Activated naive CD4-positive, alpha-beta T cell treated with anti-CD3 and anti-CD28 coated beads, Interleukin-2, amount 10 ng/mL, durations not matched to agents 7 days and 5 days (primary cell): ENCODE measurements around the gene HMCN1.

ENCODE experiments used
- CTCF ChIA-PET: fragments of 350-600 bp; sonication (Branson Sonifier 250); formaldehyde crosslinking; loops from one replicate; lab custom pipeline; 2021; ENCODE audit warnings: antibody characterized with exemption; lab: Charles Lee
- DNase-seq: peaks from one replicate; pipeline ENCODE4 v3.0.0-alpha.2; 2020
- H3K27ac Mint-ChIP-seq: one replicate; pipeline ENCODE4 v1.8.0; 2021; ENCODE audit warnings: mild to moderate bottlenecking, moderate library complexity, mixed read lengths
- H3K27me3 Mint-ChIP-seq: one replicate; pipeline ENCODE4 v1.8.0; 2021; ENCODE audit warnings: mild to moderate bottlenecking, mixed read lengths
- H3K36me3 Mint-ChIP-seq: one replicate; pipeline ENCODE4 v1.8.0; 2021; ENCODE audit warnings: mixed read lengths
- H3K4me1 Mint-ChIP-seq: one replicate; pipeline ENCODE4 v1.8.0; 2021; ENCODE audit warnings: mixed read lengths
- H3K4me3 Mint-ChIP-seq: one replicate; pipeline ENCODE4 v1.8.0; 2021; ENCODE audit warnings: mild to moderate bottlenecking, moderate library complexity, mixed read lengths
- H3K9me3 Mint-ChIP-seq: one replicate; pipeline ENCODE4 v1.8.0; 2021; ENCODE audit warnings: mixed read lengths

The HMCN1 gene

GRCh38 chr1:185972096-185972850 is 238.1 kb downstream of the HMCN1 start:
- Mint-ChIP-seq H3K27me3 (no peaks in the 10 kb centered on the region), H3K4me1 (no peaks in the 10 kb centered on the region), H3K36me3 (no peaks in the 10 kb centered on the region), H3K9me3 (no peaks in the 10 kb centered on the region), H3K27ac (no peak overlapping the region), H3K4me3 (no peak overlapping the region)
- CTCF ChIA-PET: no interaction called here
- no peak for DNase-seq

- Mint-ChIP-seq H3K9me3 (no peaks in the 10 kb centered on the region), H3K27ac (no peak overlapping the region), H3K27me3 (no peaks in the 10 kb centered on the region), H3K4me1 (no peaks in the 10 kb centered on the region), H3K4me3 (no peak overlapping the region), H3K36me3 (no peaks in the 10 kb centered on the region)
- DNase-seq: no peak
- CTCF ChIA-PET: no interaction called here
These were observed 239.5 kb downstream of the HMCN1 start for GRCh38 chr1:185973645-185974044.

GRCh38 chr1:185974367-185975170 is 240.4 kb downstream of the HMCN1 start:
- Mint-ChIP-seq H3K27me3 (no peaks in the 10 kb centered on the region), H3K36me3 (no peaks in the 10 kb centered on the region), H3K4me3 (no peak overlapping the region), H3K27ac (no peak overlapping the region), H3K4me1 (no peaks in the 10 kb centered on the region), H3K9me3 (no peaks in the 10 kb centered on the region)
- DNase-seq: no peak
- CTCF ChIA-PET: no interaction called here

GRCh38 chr1:185980891-185981290 is 246.7 kb downstream of the HMCN1 start:
- Mint-ChIP-seq H3K4me3 (no peak overlapping the region), H3K36me3 (no peaks in the 10 kb centered on the region), H3K27me3 (no peaks in the 10 kb centered on the region), H3K9me3 (no peaks in the 10 kb centered on the region), H3K27ac (no peak overlapping the region), H3K4me1 (no peaks in the 10 kb centered on the region)
- CTCF ChIA-PET: no interaction called here
- no peak for DNase-seq

GRCh38 chr1:185984113-185984836 is 250.1 kb downstream of the HMCN1 start:
- DNase-seq: no peak
- Mint-ChIP-seq H3K4me1 (peaks cover 12% of the 10 kb centered on the region), H3K36me3 (no peaks in the 10 kb centered on the region), H3K27me3 (no peaks in the 10 kb centered on the region), H3K9me3 (no peaks in the 10 kb centered on the region), H3K4me3 (no peak overlapping the region), H3K27ac (no peak overlapping the region)
- CTCF ChIA-PET: interaction anchor here (0.7 kb wide), 1 partner anchor 25 kb away, joined by 3 read pairs; no protein-coding TSS in a partner anchor

- peaks cover 12% of the 10 kb centered on the region for H3K4me1 Mint-ChIP-seq
- H3K9me3 Mint-ChIP-seq: no peaks in the 10 kb centered on the region
- peak overlapping the region; percentile 51 for H3K4me3 Mint-ChIP-seq
- H3K36me3 Mint-ChIP-seq: no peaks in the 10 kb centered on the region
- DNase-seq: no peak
- CTCF ChIA-PET: no interaction called here
- peak overlapping the region; percentile 83 for H3K27ac Mint-ChIP-seq
- no peaks in the 10 kb centered on the region for H3K27me3 Mint-ChIP-seq
These were observed 253.6 kb downstream of the HMCN1 start for GRCh38 chr1:185987611-185988321.

GRCh38 chr1:185990565-185990964 is 256.4 kb downstream of the HMCN1 start:
- no peaks in the 10 kb centered on the region for H3K9me3 Mint-ChIP-seq

GRCh38 chr1:185991266-185991665 is 257.1 kb downstream of the HMCN1 start:
- no peaks in the 10 kb centered on the region for H3K9me3 Mint-ChIP-seq
- CTCF ChIA-PET: no interaction called here
- H3K27me3 Mint-ChIP-seq: no peaks in the 10 kb centered on the region
- DNase-seq: no peak
- H3K27ac Mint-ChIP-seq: no peak overlapping the region
- H3K4me1 Mint-ChIP-seq: peaks cover 12% of the 10 kb centered on the region
- H3K36me3 Mint-ChIP-seq: no peaks in the 10 kb centered on the region
- H3K4me3 Mint-ChIP-seq: no peak overlapping the region

More at GRCh38 chr1:185990565-185990964, 256.4 kb downstream of the HMCN1 start:
- H3K36me3 Mint-ChIP-seq: no peaks in the 10 kb centered on the region
- CTCF ChIA-PET: no interaction called here
- H3K4me3 Mint-ChIP-seq: no peak overlapping the region
- H3K27me3 Mint-ChIP-seq: no peaks in the 10 kb centered on the region
- peaks cover 12% of the 10 kb centered on the region for H3K4me1 Mint-ChIP-seq
- DNase-seq: no peak
- no peak overlapping the region for H3K27ac Mint-ChIP-seq

- CTCF ChIA-PET: no interaction called here
- no peak overlapping the region for H3K27ac Mint-ChIP-seq
- no peaks in the 10 kb centered on the region for H3K36me3 Mint-ChIP-seq
- no peak for DNase-seq
- H3K9me3 Mint-ChIP-seq: no peaks in the 10 kb centered on the region
- no peak overlapping the region for H3K4me3 Mint-ChIP-seq
- no peaks in the 10 kb centered on the region for H3K27me3 Mint-ChIP-seq
- H3K4me1 Mint-ChIP-seq: no peaks in the 10 kb centered on the region
These were observed 262.0 kb downstream of the HMCN1 start for GRCh38 chr1:185996211-185996610.

GRCh38 chr1:185998391-185998790 is 264.2 kb downstream of the HMCN1 start:
- DNase-seq: no peak
- no peaks in the 10 kb centered on the region for H3K36me3 Mint-ChIP-seq
- no peak overlapping the region for H3K27ac Mint-ChIP-seq
- no peaks in the 10 kb centered on the region for H3K9me3 Mint-ChIP-seq
- H3K4me1 Mint-ChIP-seq: no peaks in the 10 kb centered on the region
- CTCF ChIA-PET: no interaction called here
- no peak overlapping the region for H3K4me3 Mint-ChIP-seq
- no peaks in the 10 kb centered on the region for H3K27me3 Mint-ChIP-seq

- CTCF ChIA-PET: no interaction called here
- no peaks in the 10 kb centered on the region for H3K4me1 Mint-ChIP-seq
- DNase-seq: no peak
- H3K27ac Mint-ChIP-seq: no peak overlapping the region
- H3K27me3 Mint-ChIP-seq: no peaks in the 10 kb centered on the region
- no peaks in the 10 kb centered on the region for H3K9me3 Mint-ChIP-seq
- H3K36me3 Mint-ChIP-seq: no peaks in the 10 kb centered on the region
- H3K4me3 Mint-ChIP-seq: no peak overlapping the region
These were observed 268.2 kb downstream of the HMCN1 start for GRCh38 chr1:186002406-186002805.

- no peaks in the 10 kb centered on the region for H3K9me3 Mint-ChIP-seq
- H3K4me3 Mint-ChIP-seq: no peak overlapping the region
- H3K27me3 Mint-ChIP-seq: no peaks in the 10 kb centered on the region
- no peak overlapping the region for H3K27ac Mint-ChIP-seq
- DNase-seq: no peak
- no peaks in the 10 kb centered on the region for H3K36me3 Mint-ChIP-seq
- H3K4me1 Mint-ChIP-seq: peaks cover 4% of the 10 kb centered on the region
- CTCF ChIA-PET: interaction anchor here (0.6 kb wide), 1 partner anchor 24 kb away, joined by 3 read pairs; no protein-coding TSS in a partner anchor
These were observed 275.0 kb downstream of the HMCN1 start for GRCh38 chr1:186009039-186009737.

- H3K4me3 Mint-ChIP-seq: no peak overlapping the region
- H3K27me3 Mint-ChIP-seq: no peaks in the 10 kb centered on the region
- H3K36me3 Mint-ChIP-seq: no peaks in the 10 kb centered on the region
- no peak overlapping the region for H3K27ac Mint-ChIP-seq
- CTCF ChIA-PET: no interaction called here
- peaks cover under 1% of the 10 kb centered on the region for H3K4me1 Mint-ChIP-seq
- no peak for DNase-seq
- H3K9me3 Mint-ChIP-seq: no peaks in the 10 kb centered on the region
These were observed 280.3 kb downstream of the HMCN1 start for GRCh38 chr1:186014370-186015037.
